H1 (cell line): Measurements from ENCODE around the gene TMEM107. TPM values are rescaled to one million over a fixed set of nuclear protein-coding genes. Genes with fewer than 3 reads are reported as not detected.

Experiments
- CTCF ChIA-PET: fragments of 300-600 bp; sonication (Branson Sonifier 250); formaldehyde crosslinking; loops from one replicate; lab custom pipeline; 2021; ENCODE audit not compliant: partially characterized antibody; lab: Charles Lee
- POLR2A ChIA-PET: fragments of 300-600 bp; sonication (Branson Sonifier 250); formaldehyde crosslinking; loops from one replicate; lab custom pipeline; 2021; ENCODE audit warnings: inconsistent platforms; ENCODE audit not compliant: partially characterized antibody; lab: Charles Lee
- DNase-seq, 2 experiments: peaks; one replicate each; pipeline versions ENCODE4 v3.0.0 to v3.0.0-alpha.2; 2010 to 2022; ENCODE audit warnings: low spot score in 2 of 2, low read depth in 1 of 2, mixed read lengths in 1 of 2
- FAIRE-seq: peaks from 2 replicates; lab custom pipeline; 2011; peaks lifted over from hg19 to GRCh38; lab: Jason Lieb, UNC
- H2AFZ ChIP-seq: 2 replicates; pipeline ENCODE4 v1.8.1; 2012; ENCODE audit warnings: low read length, inconsistent platforms
- H2AK5ac ChIP-seq: 2 replicates; pipeline ENCODE4 v1.6.1; 2013; ENCODE audit warnings: low read depth, low read length
- H2BK120ac ChIP-seq: replicated peaks from 2 replicates; pipeline ENCODE3; 2013; ENCODE audit warnings: low read depth, low read length, inconsistent platforms
- H2BK12ac ChIP-seq: 2 replicates; pipeline ENCODE4 v1.6.1; 2013; ENCODE audit warnings: low read depth, low read length
- H2BK15ac ChIP-seq: 2 replicates; pipeline ENCODE4 v1.6.1; 2013; ENCODE audit warnings: low read length
- H2BK20ac ChIP-seq: 2 replicates; pipeline ENCODE4 v1.6.1; 2013; ENCODE audit warnings: low read length
- H2BK5ac ChIP-seq: 2 replicates; pipeline ENCODE4 v1.6.1; 2013; ENCODE audit warnings: low read depth, low read length
- H3K14ac ChIP-seq: 2 replicates; pipeline ENCODE4 v1.6.1; 2013; ENCODE audit warnings: inconsistent platforms; ENCODE audit not compliant: insufficient read length
- H3K18ac ChIP-seq: 2 replicates; pipeline ENCODE4 v1.6.1; 2013; ENCODE audit warnings: low read length; ENCODE audit errors: extremely low read depth
- H3K23ac ChIP-seq: 2 replicates; pipeline ENCODE4 v1.6.1; 2013; ENCODE audit warnings: inconsistent platforms; ENCODE audit not compliant: insufficient read length
- H3K23me2 ChIP-seq: 2 replicates; pipeline ENCODE4 v1.6.1; 2013; ENCODE audit warnings: low read depth, low read length
- H3K27ac ChIP-seq: 2 replicates; pipeline ENCODE4 v1.6.1; 2011; ENCODE audit warnings: low read depth, low read length, inconsistent platforms
- H3K27me3 ChIP-seq, 4 experiments: replicated peaks in 1 of 4; 1 replicate in 1 of 4; 2 replicates in 3 of 4; pipeline versions ENCODE4 v1.6.1 to v1.8.1; 2011 to 2013; ENCODE audit warnings: low read length in 3 of 4, mild to moderate bottlenecking in 3 of 4, inconsistent platforms in 2 of 4, mixed read lengths in 2 of 4, moderate library complexity in 1 of 4; ENCODE audit not compliant: control insufficient read depth in 3 of 4, insufficient read depth in 3 of 4; ENCODE audit errors: extremely low read depth in 1 of 4
- H3K36me3 ChIP-seq, 4 experiments: 2 replicates each; pipeline versions ENCODE4 v1.6.1 to v1.8.1; 2011 to 2013; ENCODE audit warnings: mild to moderate bottlenecking in 4 of 4, low read length in 3 of 4, moderate library complexity in 2 of 4, control low read depth in 1 of 4, inconsistent platforms in 1 of 4; ENCODE audit not compliant: insufficient read depth in 4 of 4, control insufficient read depth in 2 of 4
- H3K4ac ChIP-seq: replicated peaks from 2 replicates; pipeline ENCODE3; 2013; ENCODE audit warnings: low read length, low read depth, mixed read lengths, inconsistent platforms; ENCODE audit not compliant: insufficient read length
- H3K4me1 ChIP-seq, 4 experiments: replicated peaks in 1 of 4; 1 replicate in 1 of 4; 2 replicates in 3 of 4; pipeline versions ENCODE4 v1.6.1 to v1.8.1; 2011 to 2013; ENCODE audit warnings: low read length in 3 of 4, inconsistent platforms in 2 of 4, mixed read lengths in 1 of 4; ENCODE audit not compliant: insufficient read depth in 4 of 4, control insufficient read depth in 3 of 4
- H3K4me2 ChIP-seq, 2 experiments: 2 replicates each; pipeline versions ENCODE4 v1.6.1 to v1.8.1; 2011 to 2013; ENCODE audit warnings: low read depth in 2 of 2, low read length in 2 of 2, control low read depth in 1 of 2, inconsistent platforms in 1 of 2, mild to moderate bottlenecking in 1 of 2; ENCODE audit not compliant: insufficient read depth in 1 of 2
- H3K4me3 ChIP-seq, 4 experiments: fragments of 200-600, 300-600 bp in 1 of 4; sonication (generic), shearing (Covaris generic), sonication (Bioruptor Twin) in 1 of 4; 2 replicates each; pipeline versions ENCODE4 v1.5.1 to v1.8.1; 2011 to 2016; ENCODE audit warnings: low read length in 4 of 4, low read depth in 3 of 4, control low read depth in 2 of 4, inconsistent platforms in 2 of 4, mild to moderate bottlenecking in 2 of 4, mixed read lengths in 1 of 4, moderate library complexity in 1 of 4; ENCODE audit not compliant: insufficient read depth in 2 of 4; ENCODE audit errors: extremely low read depth in 1 of 4
- H3K56ac ChIP-seq: replicated peaks from 2 replicates; pipeline ENCODE3; 2013; ENCODE audit warnings: low read depth, mild to moderate bottlenecking, mixed read lengths, low read length, inconsistent platforms; ENCODE audit not compliant: insufficient read length
- H3K79me1 ChIP-seq: 2 replicates; pipeline ENCODE4 v1.6.1; 2013; ENCODE audit warnings: low read depth, low read length, control low read depth
- H3K79me2 ChIP-seq, 2 experiments: 2 replicates each; pipeline versions ENCODE4 v1.6.1 to v1.8.1; 2012 to 2013; ENCODE audit warnings: low read length in 2 of 2, mild to moderate bottlenecking in 2 of 2, inconsistent platforms in 1 of 2; ENCODE audit not compliant: insufficient read depth in 2 of 2, control insufficient read depth in 1 of 2
- H3K9ac ChIP-seq, 4 experiments: replicated peaks in 1 of 4; 1 replicate in 1 of 4; 2 replicates in 3 of 4; pipeline versions ENCODE4 v1.6.1 to v1.8.1; 2011 to 2013; ENCODE audit warnings: low read depth in 3 of 4, low read length in 3 of 4, control low read depth in 2 of 4, mild to moderate bottlenecking in 2 of 4, moderate library complexity in 2 of 4, inconsistent platforms in 1 of 4; ENCODE audit errors: extremely low read depth in 1 of 4
- H3K9me3 ChIP-seq, 2 experiments: 2 replicates each; pipeline versions ENCODE4 v1.6.1 to v1.8.1; 2012 to 2013; ENCODE audit warnings: mild to moderate bottlenecking in 2 of 2, moderate library complexity in 2 of 2, control low read depth in 1 of 2, inconsistent platforms in 1 of 2, low read depth in 1 of 2, low read length in 1 of 2, mixed read lengths in 1 of 2; ENCODE audit not compliant: insufficient read depth in 2 of 2
- H4K20me1 ChIP-seq, 2 experiments: replicated peaks in 1 of 2; 2 replicates each; pipeline versions ENCODE3 to v1.8.1; 2011 to 2013; ENCODE audit warnings: inconsistent platforms in 2 of 2, low read length in 2 of 2, mild to moderate bottlenecking in 1 of 2; ENCODE audit not compliant: insufficient read depth in 2 of 2, control insufficient read depth in 1 of 2
- H4K5ac ChIP-seq: 2 replicates; pipeline ENCODE4 v1.6.1; 2013; ENCODE audit warnings: low read length, low read depth, mixed read lengths, inconsistent platforms; ENCODE audit not compliant: insufficient read length
- H4K8ac ChIP-seq: 2 replicates; pipeline ENCODE4 v1.8.0; 2013; ENCODE audit warnings: mild to moderate bottlenecking, moderate library complexity, low read length, inconsistent platforms; ENCODE audit not compliant: insufficient read depth; ENCODE audit errors: extremely low read depth
- H4K91ac ChIP-seq: replicated peaks from 2 replicates; pipeline ENCODE3; 2013; ENCODE audit warnings: low read length, mixed read lengths, inconsistent platforms; ENCODE audit not compliant: insufficient read length
- CHD1 ChIP-seq: IDR thresholded peaks from 2 replicates; pipeline ENCODE4 v1.6.1; 2012; ENCODE audit warnings: low read depth, low read length, improper control_type of control experiment
- EGR1 ChIP-seq: IDR thresholded peaks from 2 replicates; pipeline ENCODE4 v1.6.1; 2011; ENCODE audit warnings: low read depth, low read length, borderline replicate concordance
- FOSL1 ChIP-seq: IDR thresholded peaks from 2 replicates; pipeline ENCODE4 v1.6.1; 2011; ENCODE audit warnings: mild to moderate bottlenecking, low read depth, low read length, moderate library complexity; ENCODE audit not compliant: insufficient read depth
- PHF8 ChIP-seq: fragments of 200-600 bp; sonication (generic); conservative IDR thresholded peaks from 2 replicates; pipeline ENCODE4 v1.7.1; 2012; ENCODE audit warnings: low read depth, mild to moderate bottlenecking, inconsistent platforms, low read length, moderate library complexity
- POLR2AphosphoS5 ChIP-seq: IDR thresholded peaks from 2 replicates; pipeline ENCODE4 v1.6.1; 2011; ENCODE audit warnings: low read depth, low read length
- WGBS, 2 experiments: shearing (Covaris generic) in 1 of 2; methylation state at CpG; one replicate each; pipeline versions ENCODE4 v1.1.6 to v1.1.7; 2013 to 2015; ENCODE audit warnings: low lambda C conversion rate in 2 of 2, mixed read lengths in 2 of 2, inconsistent platforms in 1 of 2, low coverage in 1 of 2, missing lambda C conversion rate in 1 of 2; ENCODE audit not compliant: insufficient replicate concordance in 2 of 2, insufficient coverage in 1 of 2, insufficient read length in 1 of 2; ENCODE audit errors: extremely low coverage in 1 of 2, missing lambda C conversion rate in 1 of 2; 5-methylcytosine and 5-hydroxymethylcytosine counted together
- polyA plus RNA-seq, 7 experiments: library from polyadenylated mRNA; depleted of rRNA in 3 of 7; stranded (reverse) in 5 of 7; unstranded in 2 of 7; fragments of >200 nt in 5 of 7; fragments of 200-250 nt in 2 of 7; gene quantifications; 1 replicate in 5 of 7; 2 replicates in 1 of 7; 4 replicates in 1 of 7; pipeline versions ENCODE4 v1.2.1 to v1.2.3, GENCODE V29; 2011 to 2013; ENCODE audit warnings: missing spikeins in 2 of 7, mixed read lengths in 2 of 7
- total RNA-seq: library from RNA; stranded (reverse); fragmentation: NEBNext Ultra II Directional; extraction: Animal tissue kit (Norgen Biotek cat#: 25700); gene quantifications from 2 replicates; pipeline ENCODE4 v1.2.1, GENCODE V29; 2021

TMEM107 gene
- total and polyA plus RNA-seq, 2 of the 8 experiments (the other 6 are each of a cell fraction or from before 2014, with no cell fraction given), result 17.3 to 21.5 TPM

- H2BK5ac ChIP-seq, result peak overlapping the region; percentile 97
- DNase-seq (no peak), FAIRE-seq (peak; percentile 78)
- CTCF ChIA-PET, result interaction anchor here (0.9 to 1.1 kb wide), 3 partner anchors 15 to 40 kb away, joined by 3 read pairs; no protein-coding TSS in a partner anchor
- H4K91ac ChIP-seq, result no peak overlapping the region
- H3K9ac ChIP-seq, result peak overlapping the region; percentile 83 to 95 (median 90)
- no peaks in the 10 kb centered on the region for H3K36me3 ChIP-seq
- H2AFZ ChIP-seq, result 0 out of 2 replicates have a peak overlapping the region, but pooled peaks have one; percentile 47
- WGBS, 2 experiments, result 3% methylated on average over 23 of the region's 23 CpGs; no CpG with 5 or more reads in 1 of the 2 experiments
- no peak overlapping the region; the same call in 1 of the 2 replicates for H3K18ac ChIP-seq
- no peak overlapping the region for H3K14ac ChIP-seq
- no peaks in the 10 kb centered on the region for H3K9me3 ChIP-seq
- no peaks in the 10 kb centered on the region for H3K79me1 ChIP-seq
- H3K4me2 ChIP-seq, result peak overlapping the region; percentile 74 to 96
- H4K8ac ChIP-seq, result no peak overlapping the region
- peak overlapping the region; percentile 99 for H3K27ac ChIP-seq
- peak overlapping the region; percentile 93 for H2BK120ac ChIP-seq
- peak overlapping the region; percentile 48 for H3K56ac ChIP-seq
- H3K79me2 ChIP-seq, result no peaks in the 10 kb centered on the region
- H4K20me1 ChIP-seq, result no peaks in the 10 kb centered on the region
- H3K23me2 ChIP-seq, result peaks cover 18% of the 10 kb centered on the region
- H4K5ac ChIP-seq, result no peak overlapping the region
- peak overlapping the region; percentile 27 to 68 (median 51) for H3K4me3 ChIP-seq
- H2BK15ac ChIP-seq, result no peak overlapping the region
- no peak overlapping the region for H3K23ac ChIP-seq
- H3K4ac ChIP-seq, result no peak overlapping the region
- H2BK20ac ChIP-seq, result no peak overlapping the region
- H2BK12ac ChIP-seq, result no peak overlapping the region
- H2AK5ac ChIP-seq, result no peak overlapping the region
- POLR2A ChIA-PET, result interaction anchor here (0.6 to 9.3 kb wide), 69 partner anchors 9 to 859 kb away, joined by 3 to 289 read pairs (median 5); partner anchors contain the start of genes ALOX12B, ALOXE3, ATP1B2 and AURKB
- peaks cover 3 to 13% (median 8%) of the 10 kb centered on the region in 4 experiments for H3K4me1 ChIP-seq
- no peaks in the 10 kb centered on the region for H3K27me3 ChIP-seq
- TF ChIP-seq FOSL1 (no peak), PHF8 (peak; percentile 43; the same call in 1 of the 2 replicates), CHD1 (no peak), EGR1 (peak; percentile 95), POLR2AphosphoS5 (peak; percentile 100)
Measured at GRCh38 chr17:8173056-8173870, 2.9 kb downstream of the TMEM107 start.
